Stimulated activated CD4-positive, alpha-beta T cell treated with anti-CD3 and anti-CD28 coated beads, Interleukin-2, amount 100 ng/mL, for 48 hours (primary cell): ENCODE measurements around the gene FKBP2.

Experiments used
- DNase-seq, 2 donors: peaks; one replicate each; pipeline ENCODE4 v3.0.0-alpha.2; 2020

Gene FKBP2

DNA sequence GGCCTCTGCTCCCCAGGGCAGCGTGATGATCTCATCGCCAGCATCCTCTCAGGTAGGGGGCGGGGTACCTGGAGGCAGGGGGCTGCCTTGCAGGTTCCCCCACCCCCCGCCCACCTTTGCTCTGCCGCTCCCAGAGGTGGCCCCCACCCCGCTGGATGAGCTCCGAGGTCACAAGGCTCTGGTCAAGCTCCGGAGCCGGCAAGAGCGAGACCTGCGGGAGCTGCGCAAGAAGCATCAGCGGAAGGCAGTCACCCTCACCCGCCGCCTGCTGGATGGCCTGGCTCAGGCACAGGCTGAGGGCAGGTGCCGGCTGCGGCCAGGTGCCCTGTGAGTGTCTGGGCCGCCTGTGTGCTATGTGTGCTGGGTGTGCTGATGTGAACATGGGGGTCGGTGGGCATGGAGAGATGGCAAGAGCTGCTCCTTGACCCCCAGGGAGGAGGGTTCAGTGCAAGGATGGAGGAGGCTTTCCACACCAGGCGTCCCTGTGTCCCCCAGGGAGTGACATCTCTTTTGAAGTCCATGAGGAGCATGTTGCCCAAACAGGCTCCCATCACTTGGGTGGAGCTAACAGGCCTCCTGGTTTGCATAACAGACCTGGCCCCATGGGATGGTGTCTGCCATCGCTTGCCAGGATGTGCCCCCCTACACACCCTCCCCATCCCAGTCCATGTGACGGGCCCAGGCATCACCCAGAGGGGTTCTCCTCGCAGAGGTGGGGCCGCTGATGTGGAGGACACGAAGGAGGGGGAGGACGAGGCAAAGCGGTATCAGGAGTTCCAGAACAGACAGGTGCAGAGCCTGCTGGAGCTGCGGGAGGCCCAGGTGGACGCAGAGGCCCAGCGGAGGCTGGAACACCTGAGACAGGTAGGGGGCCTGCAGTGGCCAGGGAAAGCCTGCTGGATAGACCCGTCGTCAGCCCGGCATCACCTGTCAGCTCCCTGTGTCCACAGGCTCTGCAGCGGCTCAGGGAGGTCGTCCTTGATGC, 24.6 kb downstream of the FKBP2 start:
- DNase-seq = no peak

DNA sequence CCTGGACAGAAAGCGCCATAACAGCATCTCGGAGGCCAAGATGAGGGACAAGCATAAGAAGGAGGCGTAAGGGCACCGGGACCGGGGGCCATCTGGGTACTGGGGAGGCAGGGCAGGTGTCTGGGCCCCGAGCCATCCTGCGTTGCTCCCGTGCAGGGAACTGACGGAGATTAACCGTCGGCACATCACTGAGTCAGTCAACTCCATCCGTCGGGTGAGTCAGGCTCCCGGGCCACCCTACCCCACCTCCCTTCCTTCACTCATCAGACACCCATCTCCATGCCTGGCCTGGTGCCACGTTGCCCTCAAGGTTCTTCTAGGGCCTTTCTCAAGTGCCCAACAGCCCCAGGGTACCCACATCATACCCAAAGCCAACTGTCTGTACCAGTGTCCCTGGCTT, 25.4 kb downstream of the FKBP2 start:
- no peak for DNase-seq

DNA sequence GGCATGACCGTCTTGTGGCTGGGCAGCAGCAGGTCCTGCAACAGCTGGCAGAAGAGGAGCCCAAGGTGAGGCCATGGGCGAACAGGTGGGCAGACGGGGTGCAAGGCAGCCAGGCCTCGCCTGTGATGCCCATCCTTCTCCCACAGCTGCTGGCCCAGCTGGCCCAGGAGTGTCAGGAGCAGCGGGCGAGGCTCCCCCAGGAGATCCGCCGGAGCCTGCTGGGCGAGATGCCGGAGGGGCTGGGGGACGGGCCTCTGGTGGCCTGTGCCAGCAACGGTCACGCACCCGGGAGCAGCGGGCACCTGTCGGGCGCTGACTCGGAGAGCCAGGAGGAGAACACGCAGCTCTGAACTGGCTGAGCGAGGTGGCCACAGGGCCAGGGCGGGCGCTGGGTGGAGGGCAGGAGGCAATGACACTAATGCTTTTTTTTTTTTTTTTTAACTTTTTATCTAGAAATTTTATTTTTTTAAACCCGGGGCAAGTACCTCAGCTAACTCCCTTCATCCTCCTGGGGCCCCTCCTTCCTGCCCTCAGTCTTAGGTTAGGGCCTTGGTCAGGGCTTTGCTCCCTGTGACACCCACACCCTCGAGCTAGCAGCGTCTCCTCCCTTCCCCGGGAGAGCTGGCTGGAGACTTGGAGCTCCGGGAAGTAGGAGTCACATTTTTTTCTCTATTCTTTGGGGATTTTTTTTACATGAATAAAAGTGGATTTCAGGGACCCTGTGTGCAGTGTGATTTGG, 26.5 kb downstream of the FKBP2 start:
- no peak for DNase-seq

GRCh38 chr11:64268025-64268892, 27.4 kb downstream of the FKBP2 start:
- DNase-seq = no peak

DNA sequence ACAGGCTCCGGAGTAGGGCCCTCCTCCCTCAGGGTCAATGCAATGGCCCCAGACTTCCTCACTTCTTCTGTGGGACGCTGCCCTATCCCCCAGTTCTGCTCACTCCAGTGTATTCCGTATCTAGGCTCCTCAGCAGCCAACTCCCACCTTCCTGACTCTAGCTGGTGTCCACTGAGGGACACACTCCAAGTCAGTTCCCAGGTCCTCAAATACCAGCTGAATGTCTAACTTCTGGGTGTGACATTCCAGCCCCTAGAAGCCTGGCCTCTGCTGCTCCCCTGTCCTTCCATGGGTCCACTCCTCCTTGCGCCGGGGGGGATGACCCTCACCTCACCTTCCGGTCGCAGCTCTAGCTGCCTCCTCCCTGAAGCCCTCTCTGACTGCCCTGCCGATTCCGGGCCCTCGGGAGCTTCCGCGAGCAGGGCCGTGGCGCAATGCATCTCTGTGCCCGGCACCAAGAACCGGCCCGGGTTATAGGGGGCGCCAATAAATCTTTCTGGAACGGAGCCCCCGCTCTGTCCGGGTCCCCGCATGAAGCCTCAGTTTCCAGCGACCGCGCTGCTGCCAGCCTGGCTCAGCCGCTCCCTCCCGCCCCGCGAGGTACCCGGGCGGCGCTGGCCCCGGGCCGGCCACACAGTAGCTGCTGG, 28.1 kb downstream of the FKBP2 start:
- no peak for DNase-seq

DNA sequence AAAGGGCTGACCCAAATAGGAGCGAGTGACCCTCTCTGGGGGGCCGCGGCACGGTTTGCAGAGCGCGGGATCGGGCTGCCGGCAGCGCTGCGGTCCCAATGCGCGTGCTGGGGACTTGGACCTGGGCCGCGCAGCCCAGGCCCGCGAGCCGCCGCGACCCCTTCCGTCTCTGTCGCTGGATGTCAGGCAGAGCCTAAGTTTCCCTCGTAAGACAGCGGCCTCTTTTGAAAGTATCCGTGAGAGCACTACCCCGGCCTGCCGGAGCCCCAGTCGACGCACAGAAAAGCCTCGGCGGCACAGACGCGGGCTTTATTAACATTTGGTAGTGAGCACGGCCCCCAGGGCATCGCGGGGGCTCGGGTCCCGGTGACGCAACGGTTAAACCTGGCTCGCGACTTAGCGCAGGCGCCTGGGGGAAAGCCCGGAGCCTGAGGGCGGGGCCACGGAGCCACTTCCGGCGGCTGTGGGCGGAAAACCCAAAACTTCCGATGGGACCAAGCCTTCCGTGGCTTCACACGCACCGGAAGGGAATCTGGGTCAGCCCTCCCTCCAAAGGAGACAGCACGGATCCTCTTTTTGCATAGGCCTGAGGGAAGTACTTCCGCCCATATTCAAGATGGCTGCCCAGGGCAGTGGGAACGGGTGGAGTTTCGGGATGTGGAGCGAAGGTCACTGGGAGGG, 28.8 kb downstream of the FKBP2 start:
- peak; percentile 95 to 98 for DNase-seq

DNA sequence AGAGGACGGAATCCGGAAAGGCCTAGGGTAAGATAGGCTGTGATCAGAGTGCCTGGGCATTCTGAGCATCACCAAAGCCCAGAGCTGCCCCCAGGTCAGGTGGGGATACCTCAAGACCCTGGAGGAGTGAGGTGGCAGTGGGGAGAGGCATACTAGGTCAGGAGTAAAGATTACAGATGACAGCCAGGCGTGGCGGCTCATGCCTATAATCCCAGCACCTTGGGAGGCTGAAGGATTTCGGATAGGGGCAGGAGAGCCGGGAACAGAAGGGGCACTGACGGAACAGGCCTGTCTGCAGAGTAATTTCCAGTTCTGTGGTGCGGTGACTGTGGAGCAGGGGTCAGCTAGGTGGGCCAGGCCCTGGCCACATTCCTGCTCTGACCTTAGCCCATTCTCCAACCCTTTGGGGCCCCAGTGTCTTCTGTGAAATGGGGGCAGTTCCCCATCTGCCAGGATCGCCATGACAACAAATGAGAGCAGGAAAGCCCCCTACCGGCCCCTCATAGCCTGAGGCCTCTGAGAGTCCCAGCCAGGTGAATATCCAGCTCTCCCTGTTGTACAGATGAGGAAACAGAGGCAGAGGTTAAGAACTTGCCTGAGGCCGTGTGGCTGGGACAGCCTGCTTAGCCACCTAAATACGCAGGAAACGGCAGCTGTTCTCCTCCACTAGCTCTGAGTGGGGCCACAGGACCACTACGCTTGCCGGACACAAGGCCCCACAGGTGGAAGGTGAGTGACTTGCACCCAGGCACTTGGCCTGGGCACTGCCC, 34.3 kb downstream of the FKBP2 start:
- no peak for DNase-seq

DNA sequence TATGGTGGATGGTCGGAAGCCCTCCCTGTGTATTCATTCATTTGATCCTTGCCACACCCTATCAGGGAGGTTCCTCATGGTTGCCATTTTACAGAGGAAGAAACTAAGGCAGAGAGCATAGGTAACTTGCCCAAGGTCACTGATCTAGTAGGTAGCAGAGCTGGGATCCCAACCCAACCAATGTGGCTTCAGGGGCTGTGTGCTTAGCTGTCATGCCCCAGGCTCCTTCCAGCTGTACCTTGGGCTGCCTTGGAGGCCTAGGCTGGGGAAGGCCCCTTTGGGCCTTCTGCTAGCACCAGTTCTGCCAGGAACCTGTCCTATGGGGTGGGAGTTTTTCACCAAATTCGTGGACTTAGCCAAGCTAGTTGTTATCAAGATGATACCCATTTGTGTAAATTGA, 34.9 kb downstream of the FKBP2 start:
- no peak for DNase-seq

GRCh38 chr11:64276653-64277431, 35.9 kb downstream of the FKBP2 start:
- DNase-seq = no peak

GRCh38 chr11:64278576-64279190, 37.8 kb downstream of the FKBP2 start:
- DNase-seq = no peak

DNA sequence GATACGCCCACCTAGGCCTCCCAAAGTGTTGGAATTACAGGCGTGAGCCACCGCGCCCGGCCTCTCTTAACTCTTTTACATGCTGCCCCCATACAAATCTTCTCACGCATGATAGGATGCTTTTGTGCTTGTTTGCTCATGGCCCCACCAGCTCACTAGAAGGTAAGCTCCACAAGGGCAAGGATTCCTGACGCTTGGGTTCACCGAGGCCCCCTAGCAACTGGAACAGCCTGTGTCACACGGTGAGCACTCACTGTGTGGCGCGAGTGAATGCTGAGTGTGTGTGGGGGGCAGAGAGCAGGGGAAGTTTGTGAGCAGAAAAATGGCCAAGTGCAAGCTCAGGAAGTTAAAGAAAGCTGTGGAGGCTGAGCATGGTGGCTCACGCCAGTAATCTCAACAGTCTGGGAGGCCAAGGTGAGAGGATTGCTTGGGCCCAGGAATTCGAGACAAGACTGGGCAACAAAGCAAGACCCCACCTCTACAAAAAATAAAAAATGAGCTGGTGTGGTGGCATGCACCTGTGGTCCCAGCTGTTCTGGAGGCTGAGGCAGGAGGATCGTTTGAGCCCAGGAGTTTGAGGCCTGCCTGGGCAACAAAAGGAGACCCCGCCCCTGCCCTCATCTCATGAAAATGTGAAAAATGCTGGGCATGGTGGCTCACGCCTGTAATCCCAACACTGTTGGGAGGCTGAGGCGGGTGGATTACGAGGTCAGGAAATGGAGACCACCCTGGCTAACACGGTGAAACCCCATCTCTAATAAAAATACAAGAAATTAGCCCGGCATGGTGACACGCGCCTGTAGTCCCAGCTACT, 41.3 kb downstream of the FKBP2 start:
- no peak for DNase-seq

DNA sequence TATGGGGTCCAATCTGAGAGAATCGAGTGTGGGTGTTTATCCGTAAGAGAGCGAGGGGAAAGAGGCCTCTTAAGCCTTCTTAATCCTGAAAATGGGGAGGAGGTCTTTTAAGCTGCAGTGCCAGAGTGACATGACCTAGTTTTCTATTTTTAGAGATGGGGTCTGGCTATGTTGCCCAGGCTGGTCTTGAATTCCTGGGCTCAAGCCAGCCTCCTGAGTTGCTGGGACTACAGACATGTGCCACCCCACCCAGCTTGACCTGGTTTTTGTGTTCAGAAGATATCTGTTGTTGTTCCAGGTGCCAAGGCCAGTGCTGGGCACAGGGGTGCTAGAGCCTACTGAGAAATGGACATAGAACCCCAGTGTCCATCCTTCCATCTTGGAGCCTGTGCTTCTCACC, 42.2 kb downstream of the FKBP2 start:
- no peak for DNase-seq

DNA sequence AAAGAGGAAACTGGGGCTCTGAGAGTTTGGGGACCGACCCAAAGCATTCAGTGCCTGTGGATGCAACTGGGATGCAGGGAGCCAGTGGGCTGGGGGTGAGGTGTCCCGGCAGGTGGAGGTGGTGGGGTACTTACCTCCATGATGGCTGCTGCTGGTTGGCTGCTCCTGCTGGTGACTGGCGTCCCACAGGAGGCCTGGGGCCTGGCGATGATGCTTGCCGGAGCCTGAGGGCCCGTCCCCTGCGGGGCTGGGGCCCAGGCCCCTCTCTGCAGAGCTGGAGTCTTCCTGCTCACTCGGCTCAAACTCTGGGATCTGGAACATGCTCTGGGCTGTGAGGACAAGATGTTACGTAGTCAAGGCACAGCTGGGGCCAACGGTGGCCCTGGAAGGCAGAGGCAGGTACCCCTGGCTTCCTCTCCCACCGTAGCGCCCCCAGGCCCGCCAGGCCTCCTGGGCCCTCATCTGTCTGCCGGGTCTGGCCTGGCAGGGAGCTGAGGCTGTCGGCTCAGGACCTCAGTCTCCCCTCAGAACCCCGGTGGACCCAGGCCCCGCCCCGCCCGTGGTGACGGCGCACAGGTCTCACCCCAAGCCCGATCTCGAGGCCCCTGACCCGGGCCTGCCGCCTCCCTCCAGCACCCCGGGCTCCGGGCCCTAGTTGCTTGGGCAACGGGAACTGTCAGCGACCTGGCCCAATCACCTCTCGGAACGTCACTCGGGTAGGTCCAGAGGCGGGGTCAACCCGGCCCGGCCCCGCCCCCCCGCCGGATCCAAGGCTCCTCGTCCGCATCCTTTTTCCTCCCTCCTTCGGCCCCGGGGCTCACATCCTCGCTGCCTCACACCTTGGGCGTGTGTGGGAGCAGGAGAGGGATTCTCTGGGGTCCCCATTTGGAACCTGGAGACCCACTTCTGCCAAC, 43.4 kb downstream of the FKBP2 start, which contains the start of gene BAD:
BAD (minus strand) TSS at position 618 of the 914 bp plus-strand sequence; CDS start at position 321, 297 bp downstream.
- peak; percentile 92 to 94 for DNase-seq

DNA sequence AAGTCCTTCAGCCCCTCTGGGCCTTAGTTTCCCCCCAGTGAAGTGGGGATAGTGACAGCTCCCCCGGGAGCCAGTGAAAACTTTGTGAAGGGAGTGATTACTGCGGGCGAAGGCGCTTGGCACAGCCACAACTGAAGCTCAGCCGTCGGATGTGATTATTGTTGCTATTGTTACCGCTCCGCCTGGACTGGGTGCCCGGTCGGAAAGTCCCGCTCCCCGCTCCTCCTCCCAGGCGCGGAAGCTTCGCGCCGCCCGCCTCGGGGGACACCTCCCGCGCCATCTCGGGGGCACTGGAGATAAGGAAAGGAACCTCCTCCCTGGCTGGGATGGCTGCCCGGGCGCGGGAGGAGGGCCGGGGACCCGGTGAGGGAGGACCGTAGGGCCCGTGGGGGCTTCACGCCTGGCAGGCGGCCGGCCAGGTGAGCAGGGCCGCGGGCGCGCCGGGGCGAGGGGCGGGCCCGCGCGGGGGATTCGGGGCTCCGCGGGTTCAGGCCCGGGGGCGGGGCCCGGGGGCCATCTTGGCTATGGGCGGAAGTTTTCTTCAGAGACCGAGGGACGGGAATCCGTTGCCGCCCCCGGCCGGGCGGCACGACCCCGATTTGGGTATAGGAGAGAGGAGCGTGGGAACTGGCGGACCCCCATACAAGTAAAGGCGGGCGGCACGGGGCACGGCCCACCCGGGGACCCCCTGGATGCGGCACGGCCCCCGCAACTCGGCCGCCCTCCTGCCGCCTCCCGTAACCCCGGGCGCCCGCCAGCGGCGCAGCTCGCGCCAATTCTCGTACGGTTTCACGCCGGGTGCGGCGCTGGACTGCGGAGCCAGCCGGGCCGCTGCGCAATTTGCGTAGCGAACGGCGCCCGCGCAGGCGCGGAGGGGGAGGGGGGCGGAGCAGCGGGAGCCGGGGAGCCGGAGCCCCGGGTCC, 44.3 kb downstream of the FKBP2 start, which contains the start of gene GPR137:
GPR137 (plus strand) TSS at position 887 of the 923 bp plus-strand sequence. CDS start 677 bp downstream, outside the sequence.
- DNase-seq = peak; percentile 93 to 98

GRCh38 chr11:64285885-64286800, 45.2 kb downstream of the FKBP2 start:
- DNase-seq = no peak
